HG02610 (cell line): ENCODE data around the gene F10.
"Not testable (repeated sequence)": the region's sequence is repeated elsewhere in the genome, so short reads cannot be mapped to it uniquely, and the experiment has no call there.

Source experiments
- ATAC-seq: cut with Tn5 transposase; IDR thresholded peaks from one replicate; pipeline ENCODE4 v1.9.1; 2021; ENCODE audit warnings: mild to moderate bottlenecking, moderate library complexity; ENCODE audit not compliant: unreplicated experiment

F10 gene

DNA sequence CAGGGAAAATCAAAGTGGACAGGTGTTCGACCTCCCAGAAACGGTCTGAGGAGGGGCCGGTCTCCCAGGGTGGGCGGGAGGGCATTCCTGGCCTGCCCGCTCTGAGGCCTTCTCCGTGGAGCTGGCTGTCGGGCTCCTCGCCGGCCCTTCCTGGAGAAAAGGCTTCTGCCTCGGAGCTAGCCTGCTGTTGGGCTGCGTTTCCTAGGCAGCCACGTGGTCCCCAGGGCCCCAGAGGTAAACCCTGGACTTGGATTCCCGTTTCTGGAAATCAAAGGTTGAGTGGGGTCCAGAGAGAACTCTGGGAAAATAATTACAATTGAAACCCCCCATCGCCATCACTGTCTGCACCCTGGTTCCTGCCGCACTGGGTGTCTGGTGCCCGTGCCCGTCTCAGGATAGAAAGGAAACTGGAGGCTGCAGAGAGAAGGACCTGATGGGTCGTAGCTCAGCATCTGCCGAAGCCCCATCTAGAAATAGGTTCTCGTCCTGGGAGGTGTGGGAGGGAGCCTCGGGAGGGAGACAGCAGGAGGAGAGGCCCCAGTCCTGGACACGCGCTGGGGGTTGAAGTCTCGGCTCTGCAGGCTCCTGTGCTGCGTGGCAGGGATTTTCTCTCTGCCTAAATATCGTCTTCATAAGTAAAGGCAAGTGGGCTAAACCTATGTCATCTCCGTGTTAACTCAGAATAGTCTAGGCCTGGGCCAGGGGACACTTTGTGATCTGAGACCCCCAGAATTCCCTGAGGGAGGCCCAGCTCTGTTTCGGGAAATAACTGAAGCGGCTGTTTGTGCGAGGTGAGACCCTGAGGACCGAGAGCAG lies 28.2 kb downstream of the F10 start:
- ATAC-seq: no peak

- ATAC-seq: no peak
Observed at GRCh38 chr13:113151745-113152690, 29.4 kb downstream of the F10 start.

DNA sequence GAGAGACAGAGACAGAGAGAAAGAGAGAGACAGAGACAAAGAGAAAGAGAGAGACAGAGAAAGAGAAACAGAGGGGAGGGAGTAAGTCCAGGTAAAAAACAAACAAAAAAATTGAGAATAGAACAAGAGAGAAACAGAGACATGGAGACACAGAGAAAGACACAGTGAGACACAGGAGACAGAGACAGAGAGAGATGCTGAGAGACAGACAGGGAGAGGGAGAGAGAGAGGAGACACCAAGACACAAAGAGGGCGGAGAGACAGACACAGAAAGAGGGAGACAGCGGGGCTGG lies 30.0 kb downstream of the F10 start:
- ATAC-seq: no peak

DNA sequence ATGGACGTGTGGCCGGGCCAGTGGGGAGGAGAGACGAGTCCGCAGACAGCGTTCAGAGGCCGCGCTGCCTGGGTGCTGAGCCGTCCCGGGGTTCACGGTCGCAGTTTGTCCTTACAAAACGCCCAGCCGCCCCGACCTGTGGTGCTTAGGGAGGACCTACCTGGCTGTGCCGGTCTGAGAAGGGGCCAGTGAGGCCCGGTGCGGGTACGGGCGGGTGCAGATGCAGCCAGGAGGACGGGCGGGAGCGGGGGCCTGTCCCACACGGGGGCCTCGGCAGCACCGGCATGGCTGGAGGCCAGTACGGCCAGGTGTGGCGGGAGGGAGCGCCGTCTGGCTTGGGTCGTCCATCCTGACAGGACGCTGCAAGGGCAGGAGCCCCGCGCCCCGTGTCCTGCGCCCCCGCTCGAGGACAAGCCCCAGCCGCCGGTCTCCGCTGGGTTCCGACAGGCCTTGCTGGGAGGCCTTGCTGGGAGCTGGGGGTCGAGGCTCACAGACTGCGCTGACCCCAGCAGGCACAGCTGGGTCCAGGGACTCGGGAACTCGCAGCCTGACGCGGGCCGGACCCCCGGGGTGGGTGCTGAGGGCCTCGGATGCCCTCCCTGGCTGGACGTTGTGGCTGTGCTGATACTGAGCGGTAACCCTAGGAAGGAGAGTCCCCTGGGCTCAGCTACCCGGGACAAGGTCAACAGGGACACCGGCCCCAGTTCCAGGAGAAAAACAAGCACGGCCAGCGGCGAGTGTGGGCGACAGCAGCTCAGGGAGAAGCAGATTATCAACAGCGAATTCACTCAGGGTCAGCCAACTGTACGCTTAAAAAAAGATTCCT lies 30.6 kb downstream of the F10 start:
- ATAC-seq: no peak

DNA sequence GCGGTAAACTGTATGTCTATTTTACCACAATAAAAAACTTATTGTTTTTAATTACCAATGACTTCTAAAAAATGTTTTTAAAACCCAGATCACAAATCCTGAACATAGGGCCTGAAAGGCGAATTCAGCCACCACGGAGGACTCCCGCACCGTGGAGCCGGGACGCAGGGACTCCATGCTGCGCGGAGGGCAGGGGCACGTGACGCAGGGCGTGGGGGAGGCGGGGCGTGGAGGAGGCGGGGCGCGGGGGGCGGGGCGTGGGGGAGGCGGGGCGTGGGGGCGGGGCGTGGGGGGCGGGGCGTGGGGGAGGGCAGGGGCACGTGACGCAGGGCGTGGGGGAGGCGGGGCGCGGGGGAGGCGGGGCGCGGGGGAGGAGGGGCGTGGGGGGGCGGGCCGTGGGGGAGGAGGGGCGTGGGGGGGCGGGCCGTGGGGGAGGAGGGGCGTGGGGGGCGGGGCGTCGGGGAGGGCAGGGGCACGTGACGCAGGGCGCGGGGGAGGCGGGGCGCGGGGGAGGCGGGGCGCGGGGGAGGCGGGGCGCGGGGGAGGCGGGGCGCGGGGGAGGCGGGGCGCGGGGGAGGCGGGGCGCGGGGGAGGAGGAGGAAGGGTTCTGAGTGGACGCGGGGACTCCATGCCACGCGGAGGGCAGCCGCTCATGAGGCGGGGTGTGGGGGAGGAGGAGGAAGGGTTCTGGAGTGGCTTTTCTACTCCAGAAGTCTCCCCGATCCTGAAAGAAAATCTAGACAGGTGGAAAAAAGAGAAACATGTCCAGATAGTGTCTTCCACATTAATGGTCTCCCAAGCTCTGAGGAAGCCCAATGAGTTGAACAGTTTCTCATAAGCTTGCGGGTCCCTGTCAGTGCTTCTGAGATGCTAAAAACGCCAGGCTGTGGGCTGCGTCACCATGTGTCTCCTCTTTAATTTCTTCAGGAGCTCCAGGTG lies 31.5 kb downstream of the F10 start:
- ATAC-seq: no peak

- ATAC-seq: no peak
Observed at GRCh38 chr13:113155201-113155600, 32.6 kb downstream of the F10 start.

- no peak for ATAC-seq
Observed at GRCh38 chr13:113155982-113156655, 33.5 kb downstream of the F10 start.

DNA sequence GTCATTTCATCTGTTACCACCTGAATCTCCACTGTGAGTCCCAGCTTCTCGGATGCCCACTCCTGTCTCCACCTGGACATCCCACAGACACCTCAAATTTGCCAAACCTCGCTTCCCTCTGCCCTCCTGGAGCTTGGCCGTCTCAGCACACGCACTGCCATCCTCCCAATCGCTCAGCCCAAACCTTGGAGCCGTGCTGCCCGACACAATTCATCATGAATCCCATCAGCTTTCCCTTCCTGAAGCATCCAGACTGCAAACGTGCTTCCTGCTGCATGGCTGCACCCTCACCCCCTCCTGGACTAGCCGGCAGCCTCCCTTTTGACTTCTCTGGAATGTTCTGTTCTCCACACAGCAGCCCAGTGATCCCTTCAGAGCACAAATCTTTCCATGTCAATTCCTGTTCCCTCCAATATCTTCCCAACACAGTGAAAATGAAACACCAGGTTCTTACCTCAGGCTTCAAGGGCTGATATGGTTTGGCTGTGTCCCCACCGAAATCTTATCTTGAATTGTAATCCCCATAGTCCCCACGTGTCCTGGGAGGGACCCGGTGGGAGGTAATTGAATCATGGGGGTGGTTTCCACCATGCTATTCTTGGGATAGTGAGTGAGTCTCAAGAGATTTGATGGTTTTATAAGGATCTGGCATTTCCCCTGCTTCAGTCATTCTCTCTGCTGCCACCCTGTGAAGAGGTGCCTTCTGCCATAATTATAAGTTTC lies 34.8 kb downstream of the F10 start:
- no peak for ATAC-seq

DNA sequence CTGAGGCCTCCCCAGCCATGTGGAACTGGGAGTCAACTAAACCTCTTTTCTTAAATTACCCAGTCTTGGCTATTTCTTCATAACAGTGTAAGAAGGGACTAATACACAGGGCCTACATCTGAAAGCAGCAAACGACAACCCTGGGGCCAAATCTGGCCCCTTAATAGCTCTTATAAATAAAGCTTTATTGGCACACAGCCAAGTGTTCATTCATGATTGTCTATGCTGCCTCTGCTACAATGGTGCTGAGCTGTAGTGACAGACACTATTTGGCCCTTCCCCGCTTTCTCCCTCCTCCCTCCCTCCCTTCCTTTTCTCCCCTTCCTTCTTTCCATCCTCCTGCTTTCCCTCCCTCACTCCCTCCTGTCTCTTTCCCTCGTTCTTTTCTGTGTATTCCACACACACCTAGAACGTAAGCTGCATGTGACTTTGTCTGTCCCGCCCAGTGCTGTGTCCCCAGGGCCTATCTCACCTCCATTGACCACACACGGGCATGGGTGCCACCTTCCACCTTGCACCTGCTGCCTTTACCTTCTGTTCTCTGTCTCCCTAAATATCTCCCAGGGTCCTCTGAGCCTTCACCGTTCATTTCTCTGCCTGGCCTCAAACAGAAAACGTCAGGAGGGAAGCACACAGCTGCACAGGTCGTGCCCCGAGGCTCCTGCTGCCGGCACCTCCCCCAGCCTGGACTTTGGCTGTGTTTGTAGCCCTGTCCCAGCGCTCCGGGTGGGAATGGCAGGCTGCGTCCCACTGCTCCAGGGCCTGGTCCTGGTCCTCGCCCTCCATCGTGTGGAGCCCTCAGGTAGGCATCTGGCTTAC lies 35.5 kb downstream of the F10 start, which contains the start of gene PROZ:
Gene PROZ (plus strand): TSS at position 720 of the 819 bp plus-strand sequence. CDS start 13 bp downstream, at position 733.
- no peak for ATAC-seq

DNA sequence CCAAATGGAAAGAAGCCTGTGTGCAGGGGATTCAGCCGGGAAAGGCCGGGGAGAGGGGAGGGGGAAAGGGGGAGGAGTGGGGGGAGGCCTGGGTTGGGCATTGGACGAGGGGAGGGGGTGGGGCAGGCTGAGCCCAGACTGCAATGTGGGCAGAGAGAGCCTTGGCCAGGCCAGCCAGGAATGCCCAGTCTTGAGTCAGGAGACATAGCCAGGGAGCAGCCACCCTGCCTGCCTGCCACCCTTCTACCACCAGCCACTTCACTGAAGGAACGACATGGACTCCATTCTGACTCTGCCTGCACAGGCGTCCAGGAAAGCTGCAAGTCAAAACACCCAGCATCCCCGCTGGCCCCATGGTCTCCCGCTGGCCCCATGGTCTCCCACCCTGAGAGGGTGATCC lies 36.3 kb downstream of the F10 start:
- no peak for ATAC-seq

GRCh38 chr13:113159701-113160100 lies 37.1 kb downstream of the F10 start:
- ATAC-seq: no peak

DNA sequence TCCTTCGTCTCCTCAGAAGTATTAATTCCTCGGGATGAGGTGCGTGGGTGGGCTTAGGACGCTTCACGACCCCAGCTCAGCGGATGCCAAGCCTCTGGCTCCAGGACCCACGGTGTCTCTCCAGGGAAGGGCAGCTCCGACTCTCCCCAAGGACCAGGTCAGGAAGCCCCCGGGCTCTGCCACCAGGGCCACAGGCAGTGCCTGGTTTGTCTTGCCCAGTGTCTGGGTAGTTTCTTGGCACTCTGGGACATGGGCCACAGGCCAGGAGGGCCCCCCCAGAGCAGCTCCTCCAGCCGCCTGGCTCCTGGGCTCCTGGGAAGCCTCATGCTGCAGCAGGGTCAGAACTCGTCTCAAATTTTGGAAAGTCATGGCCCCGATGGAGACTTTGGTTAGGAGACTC lies 38.4 kb downstream of the F10 start:
- no peak for ATAC-seq

DNA sequence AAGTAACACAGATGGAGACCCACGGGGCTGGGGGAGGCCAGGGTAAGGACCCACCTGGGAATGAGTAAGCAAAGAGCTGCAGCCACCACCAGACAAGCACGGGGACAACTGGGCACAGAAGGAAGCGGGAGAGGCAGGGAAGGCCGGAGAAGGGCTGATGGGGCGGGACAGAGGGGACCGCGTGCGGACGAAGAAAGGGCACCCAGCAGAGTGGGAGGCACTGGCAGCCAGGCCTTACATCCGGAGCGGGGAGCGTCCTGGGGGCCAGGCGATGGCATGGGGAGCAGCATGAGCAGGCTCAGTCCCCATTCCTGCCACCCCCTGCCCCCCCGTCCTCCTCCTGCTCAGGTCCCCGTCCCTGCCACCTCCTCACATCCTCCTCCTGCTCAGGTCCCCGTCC lies 38.8 kb downstream of the F10 start:
- ATAC-seq: no peak

- ATAC-seq: not testable (repeated sequence)
Observed at GRCh38 chr13:113161975-113162374, 39.4 kb downstream of the F10 start.

GRCh38 chr13:113162783-113163685 lies 40.4 kb downstream of the F10 start:
- no peak for ATAC-seq

- no peak for ATAC-seq
Observed at GRCh38 chr13:113164492-113164891, 41.9 kb downstream of the F10 start.

GRCh38 chr13:113166266-113166665 lies 43.7 kb downstream of the F10 start:
- ATAC-seq: no peak
